Fibroblast of lung (primary cell): ENCODE measurements around the gene TMEM131L. TPM values are rescaled to one million over a fixed set of nuclear protein-coding genes. Genes with fewer than 3 reads are reported as not detected.
A peak's percentile ranks its signal among the peaks of the same experiment; 100 is the strongest.

ENCODE experiments used
- DNase-seq, 2 donors: peaks; one replicate each; pipeline versions ENCODE4 v3.0.0 to v3.0.0-alpha.2; 2010; ENCODE audit warnings: low read depth in 2 of 2
- H2AFZ ChIP-seq: 2 replicates; pipeline ENCODE4 v1.5.1; 2012; ENCODE audit warnings: low read length, control low read depth, inconsistent platforms
- H3K27ac ChIP-seq: 2 replicates; pipeline ENCODE4 v1.5.1; 2011; ENCODE audit warnings: low read length, control low read depth; ENCODE audit not compliant: insufficient read depth
- H3K27me3 ChIP-seq: 2 replicates; pipeline ENCODE4 v1.5.1; 2011; ENCODE audit warnings: mild to moderate bottlenecking, low read length; ENCODE audit not compliant: control insufficient read depth, insufficient read depth
- H3K36me3 ChIP-seq: 2 replicates; pipeline ENCODE4 v1.5.1; 2011; ENCODE audit warnings: low read length; ENCODE audit not compliant: control insufficient read depth, insufficient read depth
- H3K4me1 ChIP-seq: 2 replicates; pipeline ENCODE4 v1.5.1; 2011; ENCODE audit warnings: low read length; ENCODE audit not compliant: control insufficient read depth, insufficient read depth; ENCODE audit errors: extremely low read depth
- H3K4me2 ChIP-seq: 2 replicates; pipeline ENCODE4 v1.5.1; 2011; ENCODE audit warnings: low read length, control low read depth; ENCODE audit not compliant: insufficient read depth; ENCODE audit errors: extremely low read depth
- H3K4me3 ChIP-seq, 4 experiments: fragments of 200-600 bp in 1 of 4; sonication (generic) in 1 of 4; replicated peaks in 1 of 4; 2 replicates each; pipeline ENCODE4 v1.5.1; 2011 to 2016; ENCODE audit warnings: low read length in 4 of 4, low read depth in 3 of 4, mild to moderate bottlenecking in 3 of 4, control low read depth in 2 of 4, inconsistent platforms in 1 of 4, mixed read lengths in 1 of 4; ENCODE audit not compliant: insufficient read depth in 1 of 4; ENCODE audit errors: control extremely low read depth in 1 of 4
- H3K79me2 ChIP-seq: 2 replicates; pipeline ENCODE4 v1.5.1; 2012; ENCODE audit warnings: mild to moderate bottlenecking, low read length, inconsistent platforms; ENCODE audit not compliant: control insufficient read depth, insufficient read depth
- H3K9ac ChIP-seq: 2 replicates; pipeline ENCODE4 v1.5.1; 2011; ENCODE audit warnings: mild to moderate bottlenecking, low read length, control low read depth; ENCODE audit not compliant: insufficient read depth
- H3K9me3 ChIP-seq: 2 replicates; pipeline ENCODE4 v1.5.1; 2012; ENCODE audit warnings: low read depth, low read length; ENCODE audit not compliant: control insufficient read depth, insufficient read depth
- H4K20me1 ChIP-seq: 2 replicates; pipeline ENCODE4 v1.5.1; 2011; ENCODE audit warnings: low read length; ENCODE audit not compliant: control insufficient read depth, insufficient read depth; ENCODE audit errors: extremely low read depth
- CTCF ChIP-seq, 2 donors: IDR thresholded peaks in 1 of 2; conservative IDR thresholded peaks in 1 of 2; 1 replicate in 1 of 2; 2 replicates in 1 of 2; pipeline ENCODE4 v1.5.1; 2011 to 2012; ENCODE audit warnings: low read length in 2 of 2, control low read depth in 1 of 2, inconsistent platforms in 1 of 2, low read depth in 1 of 2, mild to moderate bottlenecking in 1 of 2
- EZH2 ChIP-seq: IDR thresholded peaks from 2 replicates; pipeline ENCODE4 v1.5.1; 2012; ENCODE audit warnings: low read length, control low read depth, mild to moderate bottlenecking; ENCODE audit errors: missing control alignments
- polyA plus RNA-seq, 2 donors: library from polyadenylated mRNA; depleted of rRNA in 1 of 2; stranded (reverse) in 1 of 2; unstranded in 1 of 2; fragments of >200 nt; gene quantifications; 2 replicates each; pipeline ENCODE4 v1.2.1, GENCODE V29; 2011 to 2012; ENCODE audit warnings: missing spikeins in 1 of 2
- total RNA-seq: library from RNA; depleted of rRNA; stranded (reverse); fragments of >200 nt; gene quantifications from 2 replicates; pipeline ENCODE4 v1.2.1, GENCODE V29; 2014

TMEM131L gene
- total and polyA plus RNA-seq, 2 donors (not counting 1 experiment from before 2014, with no cell fraction given), result 7.7 to 15.0 TPM

DNA sequence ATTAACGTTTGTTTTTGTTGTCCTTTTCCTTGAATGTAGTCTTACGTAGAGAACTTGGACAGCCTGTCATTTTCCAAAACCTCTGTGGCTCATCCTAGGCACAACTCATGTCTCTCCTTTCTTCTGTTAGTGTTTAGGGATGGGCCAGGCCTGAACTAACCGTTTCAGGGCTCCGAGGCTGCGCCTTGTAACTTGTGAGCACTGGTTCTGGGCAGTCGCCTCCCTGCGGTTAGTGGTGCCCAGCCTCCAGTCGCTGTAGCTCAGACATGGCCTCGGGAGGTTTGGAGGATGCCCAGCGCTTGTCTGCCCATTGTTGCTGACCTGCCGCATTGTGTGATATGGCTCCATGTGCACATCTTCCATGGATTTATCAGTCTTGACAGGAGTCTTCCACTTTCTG is 32.8 kb downstream of the TMEM131L start:
- H4K20me1 ChIP-seq, result no peaks in the 10 kb centered on the region
- TF ChIP-seq CTCF (conservative IDR thresholded peaks at IDR 0.05 in 1 of 2, IDR thresholded peaks at IDR 0.05 in 1 of 2; ENCODE audit: low read depth in 1 of 2, low read length in 2 of 2), result no peak
- TF ChIP-seq EZH2, result no peak
- H3K27me3 ChIP-seq, result no peaks in the 10 kb centered on the region
- H3K27ac ChIP-seq, result peak overlapping the region; percentile 63
- no peak overlapping the region for H2AFZ ChIP-seq
- no peak overlapping the region for H3K9ac ChIP-seq
- no peak for DNase-seq
- no peaks in the 10 kb centered on the region for H3K9me3 ChIP-seq
- peak overlapping the region in 1 of 4 experiments; percentile 31 for H3K4me3 ChIP-seq
- H3K4me2 ChIP-seq, result peak overlapping the region; percentile 55
- no peaks in the 10 kb centered on the region for H3K36me3 ChIP-seq
- H3K79me2 ChIP-seq, result no peaks in the 10 kb centered on the region
- H3K4me1 ChIP-seq, result peaks cover 20% of the 10 kb centered on the region

- Histone ChIP-seq H2AFZ (no peak overlapping the region), H3K27ac (no peak overlapping the region), H3K4me1 (peaks cover 20% of the 10 kb centered on the region), H3K79me2 (no peaks in the 10 kb centered on the region), H3K4me3 (no peak overlapping the region), H3K9ac (no peak overlapping the region), H4K20me1 (no peaks in the 10 kb centered on the region), H3K4me2 (no peak overlapping the region), H3K27me3 (no peaks in the 10 kb centered on the region), H3K36me3 (no peaks in the 10 kb centered on the region), H3K9me3 (no peaks in the 10 kb centered on the region)
- TF ChIP-seq CTCF (conservative IDR thresholded peaks at IDR 0.05 in 1 of 2, IDR thresholded peaks at IDR 0.05 in 1 of 2; ENCODE audit: low read depth in 1 of 2, low read length in 2 of 2) (no peak), EZH2 (no peak)
- DNase-seq, result no peak
Observed at GRCh38 chr4:153501578-153501977, 35.4 kb downstream of the TMEM131L start.

GRCh38 chr4:153502584-153502983 is 36.4 kb downstream of the TMEM131L start:
- no peaks in the 10 kb centered on the region for H3K79me2 ChIP-seq
- no peak overlapping the region for H3K27ac ChIP-seq
- no peaks in the 10 kb centered on the region for H4K20me1 ChIP-seq
- H3K4me1 ChIP-seq, result peaks cover 15% of the 10 kb centered on the region
- no peak overlapping the region for H3K9ac ChIP-seq
- H3K9me3 ChIP-seq, result no peaks in the 10 kb centered on the region
- H3K36me3 ChIP-seq, result no peaks in the 10 kb centered on the region
- H3K27me3 ChIP-seq, result no peaks in the 10 kb centered on the region
- peak; percentile 50 to 53 for DNase-seq
- peak overlapping the region; percentile 15 for H3K4me2 ChIP-seq
- H2AFZ ChIP-seq, result no peak overlapping the region
- no peak for TF ChIP-seq EZH2
- no peak for TF ChIP-seq CTCF (conservative IDR thresholded peaks at IDR 0.05 in 1 of 2, IDR thresholded peaks at IDR 0.05 in 1 of 2; ENCODE audit: low read depth in 1 of 2, low read length in 2 of 2)
- H3K4me3 ChIP-seq, result no peak overlapping the region
